MG63 (cell line): ENCODE results near the gene DDX56. TPM values are rescaled to one million over a fixed set of nuclear protein-coding genes. Genes with fewer than 3 reads are reported as not detected.

Experiments
- DNase-seq: peaks from one replicate; pipeline ENCODE4 v3.0.0-alpha.2; 2020
- H3K27me3 ChIP-seq: fragments of 250-450 bp; sonication (Bioruptor Pico); 2 replicates; pipeline ENCODE4 v1.5.1; 2020; ENCODE audit warnings: mild to moderate bottlenecking, moderate library complexity
- H3K36me3 ChIP-seq: fragments of 250-450 bp; sonication (Bioruptor Pico); 2 replicates; pipeline ENCODE4 v1.5.1; 2020; ENCODE audit warnings: mild to moderate bottlenecking, moderate library complexity
- H3K4me3 ChIP-seq: fragments of 250-450 bp; sonication (Bioruptor Pico); 2 replicates; pipeline ENCODE4 v1.5.1; 2020; ENCODE audit warnings: mild to moderate bottlenecking, moderate library complexity
- H3K9me3 ChIP-seq: fragments of 250-450 bp; sonication (Bioruptor Pico); 2 replicates; pipeline ENCODE4 v1.5.1; 2020; ENCODE audit warnings: mild to moderate bottlenecking, moderate library complexity
- total RNA-seq: library from RNA; depleted of rRNA; stranded (reverse); fragments of >200 nt; shearing (Covaris generic); gene quantifications from 2 replicates; pipeline ENCODE4 v1.2.3, GENCODE V29; 2014; ENCODE audit warnings: low replicate concordance; rRNA removed

The DDX56 gene
- total RNA-seq = 92.8 and 155 TPM in 2 replicates

GRCh38 chr7:44573464-44574286, at the start of gene DDX56:
Gene DDX56, minus strand, starts transcription at chr7:44573908. Its CDS starts 13 bp downstream, at chr7:44573895.
- Histone ChIP-seq H3K27me3 (no peaks in the 10 kb centered on the region), H3K9me3 (no peaks in the 10 kb centered on the region), H3K36me3 (peaks cover 73% of the 10 kb centered on the region), H3K4me3 (peak within 1 kb of the TSS; percentile 100)
- peak; percentile 95 for DNase-seq

- no peaks in the 10 kb centered on the region for H3K27me3 ChIP-seq
- H3K36me3 ChIP-seq = peaks cover 27% of the 10 kb centered on the region
- no peak overlapping the region for H3K4me3 ChIP-seq
- no peak for DNase-seq
- no peaks in the 10 kb centered on the region for H3K9me3 ChIP-seq
Measured at GRCh38 chr7:44622342-44623151, 48.8 kb upstream of the DDX56 start.

- DNase-seq = no peak
- H3K36me3 ChIP-seq = peaks cover 21% of the 10 kb centered on the region
- no peaks in the 10 kb centered on the region for H3K27me3 ChIP-seq
- H3K4me3 ChIP-seq = no peak overlapping the region
- H3K9me3 ChIP-seq = no peaks in the 10 kb centered on the region
Measured at GRCh38 chr7:44621750-44622103, 48.0 kb upstream of the DDX56 start.

GRCh38 chr7:44621034-44621749, 47.5 kb upstream of the DDX56 start:
- H3K4me3 ChIP-seq = no peak overlapping the region
- no peaks in the 10 kb centered on the region for H3K27me3 ChIP-seq
- DNase-seq = peak; percentile 34
- H3K36me3 ChIP-seq = peaks cover 15% of the 10 kb centered on the region
- no peaks in the 10 kb centered on the region for H3K9me3 ChIP-seq

- Histone ChIP-seq H3K36me3 (peaks cover 5% of the 10 kb centered on the region; the same call in 1 of the 2 replicates), H3K27me3 (no peaks in the 10 kb centered on the region)
- no peak for DNase-seq
Measured at GRCh38 chr7:44618753-44619152, 45.0 kb upstream of the DDX56 start.

GRCh38 chr7:44618045-44618444, 44.3 kb upstream of the DDX56 start:
- Histone ChIP-seq H3K36me3 (peaks cover 5% of the 10 kb centered on the region; the same call in 1 of the 2 replicates), H3K27me3 (no peaks in the 10 kb centered on the region), H3K4me3 (no peak overlapping the region), H3K9me3 (no peaks in the 10 kb centered on the region)
- DNase-seq = no peak

More at GRCh38 chr7:44618753-44619152, 45.0 kb upstream of the DDX56 start:
- H3K9me3 ChIP-seq = no peaks in the 10 kb centered on the region
- no peak overlapping the region for H3K4me3 ChIP-seq

GRCh38 chr7:44617225-44617890, 43.6 kb upstream of the DDX56 start:
- no peaks in the 10 kb centered on the region for H3K9me3 ChIP-seq
- H3K27me3 ChIP-seq = no peaks in the 10 kb centered on the region
- H3K4me3 ChIP-seq = no peak overlapping the region
- peaks cover 5% of the 10 kb centered on the region; the same call in 1 of the 2 replicates for H3K36me3 ChIP-seq
- DNase-seq = no peak

- Histone ChIP-seq H3K27me3 (no peaks in the 10 kb centered on the region), H3K4me3 (no peak overlapping the region), H3K9me3 (no peaks in the 10 kb centered on the region), H3K36me3 (peaks cover 5% of the 10 kb centered on the region; the same call in 1 of the 2 replicates)
- no peak for DNase-seq
Measured at GRCh38 chr7:44616545-44616944, 42.8 kb upstream of the DDX56 start.

- no peak overlapping the region for H3K4me3 ChIP-seq
- no peaks in the 10 kb centered on the region for H3K9me3 ChIP-seq
- DNase-seq = no peak
- H3K27me3 ChIP-seq = no peaks in the 10 kb centered on the region
- H3K36me3 ChIP-seq = peaks cover 5% of the 10 kb centered on the region; the same call in 1 of the 2 replicates
Measured at GRCh38 chr7:44615793-44616192, 42.1 kb upstream of the DDX56 start.

GRCh38 chr7:44615149-44615611, 41.5 kb upstream of the DDX56 start:
- Histone ChIP-seq H3K27me3 (no peaks in the 10 kb centered on the region), H3K9me3 (no peaks in the 10 kb centered on the region), H3K36me3 (peaks cover 5% of the 10 kb centered on the region; the same call in 1 of the 2 replicates), H3K4me3 (no peak overlapping the region)
- no peak for DNase-seq

GRCh38 chr7:44609829-44610228, 36.1 kb upstream of the DDX56 start:
- peaks cover 7% of the 10 kb centered on the region for H3K36me3 ChIP-seq
- no peaks in the 10 kb centered on the region for H3K27me3 ChIP-seq
- no peaks in the 10 kb centered on the region for H3K9me3 ChIP-seq
- DNase-seq = no peak
- no peak overlapping the region for H3K4me3 ChIP-seq

GRCh38 chr7:44608916-44609648, 35.4 kb upstream of the DDX56 start:
- no peaks in the 10 kb centered on the region for H3K27me3 ChIP-seq
- peaks cover 7% of the 10 kb centered on the region for H3K36me3 ChIP-seq
- no peak for DNase-seq
- no peak overlapping the region for H3K4me3 ChIP-seq
- no peaks in the 10 kb centered on the region for H3K9me3 ChIP-seq

GRCh38 chr7:44607141-44608068, 33.7 kb upstream of the DDX56 start:
- Histone ChIP-seq H3K4me3 (peak overlapping the region; percentile 99), H3K36me3 (peaks cover 7% of the 10 kb centered on the region), H3K9me3 (no peaks in the 10 kb centered on the region), H3K27me3 (no peaks in the 10 kb centered on the region)
- DNase-seq = no peak

GRCh38 chr7:44606341-44607140, 32.8 kb upstream of the DDX56 start, which contains the start of gene OGDH:
Gene OGDH, plus strand, starts transcription at chr7:44606627. Its CDS starts 17,717 bp downstream, at chr7:44624344.
- DNase-seq = peak; percentile 98
- H3K27me3 ChIP-seq = no peaks in the 10 kb centered on the region
- peak within 1 kb of the TSS; percentile 99 for H3K4me3 ChIP-seq
- peaks cover 7% of the 10 kb centered on the region for H3K36me3 ChIP-seq
- no peaks in the 10 kb centered on the region for H3K9me3 ChIP-seq
